Astrocyte (in vitro differentiated cells and primary cell): ENCODE measurements around the gene BICRA.

Experiments
- EZH2 ChIP-seq: IDR thresholded peaks from 2 replicates; pipeline ENCODE4 v1.6.1; 2012; ENCODE audit warnings: mild to moderate bottlenecking, low read length, inconsistent platforms; ENCODE audit not compliant: insufficient read depth
- TF ChIP-seq, protein P1 (sequence below): IDR thresholded peaks from 2 replicates; pipeline ENCODE4 v1.5.1; 2011; ENCODE audit warnings: low read depth, mild to moderate bottlenecking, inconsistent platforms, low read length, moderate library complexity; ENCODE audit not compliant: insufficient read depth

DNA sequence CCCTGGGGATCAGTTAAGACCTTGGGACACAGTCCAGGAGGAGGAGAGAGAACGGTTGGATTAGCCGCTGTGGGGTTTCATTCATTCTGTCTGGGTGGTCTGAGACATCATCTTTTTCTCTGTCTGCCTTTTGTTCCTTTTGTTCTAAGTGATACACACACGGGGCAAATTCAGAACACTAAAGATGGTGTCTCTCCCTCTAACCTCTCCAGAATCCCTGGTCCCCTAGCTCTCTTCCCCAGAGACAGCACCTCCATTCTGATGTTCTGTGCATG, 5.0 kb downstream of the BICRA start:
- TF ChIP-seq, protein P1, sequence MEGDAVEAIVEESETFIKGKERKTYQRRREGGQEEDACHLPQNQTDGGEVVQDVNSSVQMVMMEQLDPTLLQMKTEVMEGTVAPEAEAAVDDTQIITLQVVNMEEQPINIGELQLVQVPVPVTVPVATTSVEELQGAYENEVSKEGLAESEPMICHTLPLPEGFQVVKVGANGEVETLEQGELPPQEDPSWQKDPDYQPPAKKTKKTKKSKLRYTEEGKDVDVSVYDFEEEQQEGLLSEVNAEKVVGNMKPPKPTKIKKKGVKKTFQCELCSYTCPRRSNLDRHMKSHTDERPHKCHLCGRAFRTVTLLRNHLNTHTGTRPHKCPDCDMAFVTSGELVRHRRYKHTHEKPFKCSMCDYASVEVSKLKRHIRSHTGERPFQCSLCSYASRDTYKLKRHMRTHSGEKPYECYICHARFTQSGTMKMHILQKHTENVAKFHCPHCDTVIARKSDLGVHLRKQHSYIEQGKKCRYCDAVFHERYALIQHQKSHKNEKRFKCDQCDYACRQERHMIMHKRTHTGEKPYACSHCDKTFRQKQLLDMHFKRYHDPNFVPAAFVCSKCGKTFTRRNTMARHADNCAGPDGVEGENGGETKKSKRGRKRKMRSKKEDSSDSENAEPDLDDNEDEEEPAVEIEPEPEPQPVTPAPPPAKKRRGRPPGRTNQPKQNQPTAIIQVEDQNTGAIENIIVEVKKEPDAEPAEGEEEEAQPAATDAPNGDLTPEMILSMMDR, result no peak
- no peak for TF ChIP-seq EZH2
